ENCODE data around the gene CHD9NB.
A peak's percentile ranks its signal among the peaks of the same experiment; 100 is the strongest.
"Not testable (repeated sequence)": the region's sequence is repeated elsewhere in the genome, so short reads cannot be mapped to it uniquely, and the experiment has no call there.

CHD9NB gene

GRCh38 chr16:53055541-53056391, 3.1 kb upstream of the CHD9NB start:
- peak in 1 of 2 donors; percentile 19 for DNase-seq

GRCh38 chr16:53054670-53055485, 2.2 kb upstream of the CHD9NB start, which contains the start of gene CHD9:
Gene CHD9 (plus strand): TSS chr16:53054991. CDS start chr16:53156090, 101,099 bp downstream.
- DNase-seq: peak; percentile 68 to 79

GRCh38 chr16:53053967-53054669, 1.4 kb upstream of the CHD9NB start:
- DNase-seq: peak in 1 of 2 donors; percentile 13

GRCh38 chr16:53051255-53051654, 1.4 kb downstream of the CHD9NB start:
- DNase-seq: not testable (repeated sequence)

- no peak for DNase-seq
These were observed 4.4 kb downstream of the CHD9NB start for GRCh38 chr16:53048139-53048915.

GRCh38 chr16:53047515-53047914, 5.2 kb downstream of the CHD9NB start:
- DNase-seq: not testable (repeated sequence)

- no peak for DNase-seq
These were observed 7.1 kb downstream of the CHD9NB start for GRCh38 chr16:53045341-53046220.

GRCh38 chr16:53043986-53044601, 8.6 kb downstream of the CHD9NB start:
- DNase-seq: no peak

GRCh38 chr16:53043428-53043831, 9.3 kb downstream of the CHD9NB start:
- DNase-seq: no peak

- DNase-seq: no peak
These were observed 10.4 kb downstream of the CHD9NB start for GRCh38 chr16:53042235-53042701.

GRCh38 chr16:53041320-53042051, 11.2 kb downstream of the CHD9NB start:
- DNase-seq: no peak

- DNase-seq: no peak
These were observed 11.9 kb downstream of the CHD9NB start for GRCh38 chr16:53040788-53041187.

- DNase-seq: not testable (repeated sequence)
These were observed 16.0 kb downstream of the CHD9NB start for GRCh38 chr16:53036711-53037110.

GRCh38 chr16:53036066-53036465, 16.6 kb downstream of the CHD9NB start:
- DNase-seq: no peak

GRCh38 chr16:53035176-53035942, 17.3 kb downstream of the CHD9NB start:
- no peak for DNase-seq

- no peak for DNase-seq
These were observed 18.4 kb downstream of the CHD9NB start for GRCh38 chr16:53034306-53034705.

GRCh38 chr16:53031323-53031942, 21.3 kb downstream of the CHD9NB start:
- no peak for DNase-seq

GRCh38 chr16:53029971-53030370, 22.7 kb downstream of the CHD9NB start:
- no peak for DNase-seq

GRCh38 chr16:53024045-53024444, 28.7 kb downstream of the CHD9NB start:
- DNase-seq: no peak

Data from CD4-positive, alpha-beta T cell treated with Interferon alpha-2 for 1 hour (primary cell).